Astrocyte of the spinal cord (primary cell): ENCODE measurements around the gene PLCH1.
"Not testable (repeated sequence)": the region's sequence is repeated elsewhere in the genome, so short reads cannot be mapped to it uniquely, and the experiment has no call there.

Experiments
- DNase-seq: peaks from one replicate; pipeline ENCODE4 v3.0.0; 2011; ENCODE audit warnings: low read depth, low spot score
- H3K4me3 ChIP-seq: 2 replicates; pipeline ENCODE4 v1.5.1; 2011; ENCODE audit warnings: low read depth, mild to moderate bottlenecking, low read length, moderate library complexity
- CTCF ChIP-seq: IDR thresholded peaks from 2 replicates; pipeline ENCODE4 v1.5.1; 2012; ENCODE audit warnings: low read depth, mild to moderate bottlenecking, low read length, inconsistent platforms
- in situ Hi-C: cut with HindIII; loops from 2 replicates; pipeline ENCODE4 v1.10.0; 2017; ENCODE audit warnings: low sequenced_read_pairs

Gene PLCH1

DNA sequence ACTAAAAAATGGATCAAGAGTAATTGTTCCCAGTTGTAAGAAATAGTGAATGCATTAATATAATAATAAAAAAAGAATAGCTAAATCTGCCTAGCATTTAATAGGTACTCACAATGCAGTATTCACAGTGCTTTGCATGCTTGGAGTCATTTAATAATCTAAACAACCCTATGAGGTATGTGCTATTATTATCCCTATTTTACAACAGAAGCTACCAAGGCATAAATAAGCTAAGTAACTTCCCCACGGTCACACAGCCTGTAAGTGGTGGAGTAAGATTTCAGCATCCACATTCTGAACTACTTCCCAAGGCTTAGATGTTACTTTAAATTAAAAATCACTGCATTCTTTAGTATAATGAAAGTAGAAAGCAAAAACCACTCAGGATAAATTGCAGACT, 102.9 kb downstream of the PLCH1 start:
- H3K4me3 ChIP-seq, result no peak overlapping the region
- in situ Hi-C loops, result no loop called here
- no peak for TF ChIP-seq CTCF
- no peak for DNase-seq

GRCh38 chr3:155640098-155640497, 104.8 kb downstream of the PLCH1 start:
- in situ Hi-C loops, result no loop called here
- DNase-seq, result no peak
- TF ChIP-seq CTCF, result no peak
- H3K4me3 ChIP-seq, result no peak overlapping the region

GRCh38 chr3:155639462-155640055, 105.3 kb downstream of the PLCH1 start:
- in situ Hi-C loops, result no loop called here
- DNase-seq, result no peak

GRCh38 chr3:155638461-155638860, 106.4 kb downstream of the PLCH1 start:
- in situ Hi-C loops, H3K4me3 ChIP-seq, DNase-seq: not testable (repeated sequence)

More at GRCh38 chr3:155639462-155640055, 105.3 kb downstream of the PLCH1 start:
- no peak overlapping the region for H3K4me3 ChIP-seq
- TF ChIP-seq CTCF, result no peak

- no peak overlapping the region for H3K4me3 ChIP-seq
- no peak for TF ChIP-seq CTCF
- in situ Hi-C loops, result no loop called here
Observed at GRCh38 chr3:155637567-155637966, 107.3 kb downstream of the PLCH1 start.

DNA sequence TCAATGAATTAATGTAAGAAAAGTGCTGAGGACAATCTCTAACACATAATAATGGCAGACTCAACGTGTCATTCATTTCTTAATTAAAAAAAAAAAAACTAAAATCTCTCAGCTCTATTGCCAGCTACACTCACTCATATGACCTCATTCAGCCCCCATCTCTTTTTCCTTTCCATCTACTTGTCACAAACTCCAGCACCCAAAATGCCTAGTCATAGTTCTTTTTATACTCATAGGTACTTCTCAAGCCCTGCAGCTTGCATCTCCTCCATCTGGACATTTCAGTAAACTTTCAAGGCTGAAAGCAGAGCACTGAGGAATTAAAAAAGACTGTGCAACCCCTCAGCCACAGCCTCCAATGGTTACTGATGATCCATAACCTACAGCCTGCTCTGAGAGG, 109.8 kb downstream of the PLCH1 start:
- in situ Hi-C loops, result no loop called here
- H3K4me3 ChIP-seq, result no peak overlapping the region
- no peak for TF ChIP-seq CTCF
- DNase-seq, result no peak

More at GRCh38 chr3:155637567-155637966, 107.3 kb downstream of the PLCH1 start:
- DNase-seq, result no peak

DNA sequence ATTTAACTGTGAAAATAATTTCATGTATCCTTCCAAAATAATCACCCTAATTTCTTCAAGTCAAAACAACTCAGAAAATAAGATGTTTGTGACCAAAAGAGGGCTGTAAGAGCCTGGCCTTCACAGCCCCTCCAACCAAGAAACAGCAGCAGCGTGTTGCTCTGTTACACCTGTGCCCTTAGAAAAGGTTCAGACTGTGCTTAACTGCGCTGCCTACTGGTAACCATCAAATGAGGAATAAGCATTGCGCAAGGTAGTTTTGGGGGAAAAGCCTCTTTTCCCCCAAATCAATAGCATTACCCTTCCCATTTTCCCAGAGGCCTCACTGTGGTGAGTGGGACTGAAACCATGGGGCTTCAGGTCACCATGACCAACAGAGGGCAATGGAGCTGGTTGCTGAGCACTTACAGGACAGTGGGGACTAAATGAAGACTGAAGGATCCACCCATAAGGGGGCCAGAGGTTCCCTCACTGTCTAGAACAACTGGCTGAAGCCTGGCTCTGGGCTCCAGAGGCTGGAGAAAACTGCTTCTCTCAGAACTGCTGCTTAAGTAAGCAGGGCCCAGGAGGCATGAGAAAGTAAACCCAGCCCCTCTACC, 110.7 kb downstream of the PLCH1 start:
- TF ChIP-seq CTCF, result no peak
- in situ Hi-C loops, result no loop called here
- no peak for DNase-seq
- no peak overlapping the region for H3K4me3 ChIP-seq
